NK-92 (cell line): ENCODE data around the gene SPAG9.

Source experiments
- DNase-seq: peaks from one replicate; lab custom pipeline; 2025; ENCODE audit not compliant: unreplicated experiment; lab: John Stamatoyannopoulos, UW

The SPAG9 gene

DNA sequence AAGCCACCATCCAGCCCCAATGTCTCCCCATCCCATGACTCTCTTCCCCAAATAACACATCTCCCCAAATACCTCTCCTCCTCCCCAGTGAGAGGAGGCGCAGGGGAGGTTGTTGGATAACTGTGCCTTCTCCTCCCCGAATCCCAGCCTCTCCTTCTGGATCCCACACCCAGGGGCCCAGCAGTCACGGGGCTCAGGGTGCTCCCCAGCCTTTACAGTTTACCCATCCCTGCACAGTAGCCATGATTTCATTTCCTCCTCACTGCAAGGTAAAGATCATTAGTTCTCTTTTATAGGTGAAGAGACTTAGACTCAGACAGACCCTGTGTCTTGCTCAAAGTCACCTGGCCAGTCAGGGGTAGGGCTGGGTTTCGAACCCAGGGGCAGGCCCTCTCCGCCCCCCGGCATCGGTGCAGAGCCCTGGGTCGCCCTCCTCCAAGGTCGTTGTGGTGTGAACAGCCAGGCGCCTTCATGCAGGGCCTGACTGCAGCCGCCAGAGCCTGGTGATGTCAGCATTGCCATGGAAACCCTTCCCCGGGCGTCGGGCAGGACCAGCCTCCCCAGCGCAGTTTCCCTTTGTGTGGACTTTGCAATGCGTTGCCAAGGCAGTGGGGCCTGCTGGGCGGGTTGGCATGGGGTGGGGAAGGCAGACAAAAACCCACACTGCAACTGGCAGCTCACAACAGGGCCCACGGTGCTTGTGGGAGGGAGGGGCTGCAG lies 201.2 kb downstream of the SPAG9 start:
- no peak for DNase-seq

DNA sequence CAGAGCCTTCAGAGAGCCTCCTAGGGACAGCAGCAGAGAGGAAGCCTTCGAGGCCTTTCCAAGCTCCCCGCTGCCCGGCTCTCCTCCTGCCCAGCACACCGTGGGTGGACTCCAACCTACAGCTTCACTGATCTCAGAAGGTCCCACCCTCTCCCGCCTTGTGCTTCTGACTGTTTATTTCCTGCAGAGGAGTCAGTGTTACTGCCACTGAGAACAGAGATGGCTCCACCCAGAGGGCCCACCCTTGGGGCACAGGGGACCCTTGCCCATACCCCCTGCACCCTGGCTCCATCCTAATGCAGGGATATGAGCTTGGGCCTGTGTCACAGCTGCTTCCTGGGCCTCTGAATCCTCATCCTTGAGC lies 201.8 kb downstream of the SPAG9 start:
- no peak for DNase-seq

DNA sequence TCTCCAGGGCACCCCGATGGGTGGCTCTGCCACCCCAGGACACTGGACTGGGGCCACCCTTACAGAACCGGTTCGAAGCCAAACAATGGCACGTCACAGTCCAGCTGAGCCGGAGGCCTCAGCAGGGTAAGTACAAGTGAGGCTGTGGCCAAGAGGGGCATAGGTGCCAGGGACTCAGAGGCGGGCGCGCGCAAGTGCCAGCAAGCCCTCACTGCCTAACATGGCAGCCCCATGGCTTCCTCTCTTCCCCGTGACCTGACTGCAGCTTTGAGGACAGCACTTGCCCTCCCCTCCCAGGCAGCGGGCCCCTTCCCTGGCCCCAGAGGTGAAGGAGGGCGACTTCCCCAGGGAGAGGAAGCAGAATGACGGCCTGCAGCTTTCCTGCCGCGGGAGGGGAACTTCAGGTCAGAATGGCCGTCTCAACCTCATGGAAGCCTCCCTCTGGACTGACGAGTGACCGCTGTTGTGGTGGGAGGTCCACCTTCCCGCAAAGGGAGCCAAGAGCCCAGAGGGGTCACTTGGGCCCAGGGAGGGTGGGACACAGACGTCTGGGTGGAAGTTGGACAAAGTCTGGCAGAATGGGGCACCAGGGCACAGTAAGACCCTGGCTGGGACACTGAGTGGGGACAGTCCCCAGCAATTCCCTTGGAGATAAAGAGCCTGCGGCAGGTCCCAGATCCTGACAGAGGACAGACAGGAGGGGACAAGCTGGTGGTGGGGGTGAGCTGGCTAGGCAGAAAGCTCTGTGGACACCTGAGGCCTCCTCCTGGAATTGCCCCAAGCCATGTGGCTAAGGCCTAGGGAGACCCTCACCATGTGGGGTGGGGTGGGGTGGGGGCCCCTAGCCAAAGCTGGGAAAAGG lies 202.4 kb downstream of the SPAG9 start:
- DNase-seq, result no peak

- DNase-seq, result no peak
These were observed 203.3 kb downstream of the SPAG9 start for GRCh38 chr17:50917418-50917743.

DNA sequence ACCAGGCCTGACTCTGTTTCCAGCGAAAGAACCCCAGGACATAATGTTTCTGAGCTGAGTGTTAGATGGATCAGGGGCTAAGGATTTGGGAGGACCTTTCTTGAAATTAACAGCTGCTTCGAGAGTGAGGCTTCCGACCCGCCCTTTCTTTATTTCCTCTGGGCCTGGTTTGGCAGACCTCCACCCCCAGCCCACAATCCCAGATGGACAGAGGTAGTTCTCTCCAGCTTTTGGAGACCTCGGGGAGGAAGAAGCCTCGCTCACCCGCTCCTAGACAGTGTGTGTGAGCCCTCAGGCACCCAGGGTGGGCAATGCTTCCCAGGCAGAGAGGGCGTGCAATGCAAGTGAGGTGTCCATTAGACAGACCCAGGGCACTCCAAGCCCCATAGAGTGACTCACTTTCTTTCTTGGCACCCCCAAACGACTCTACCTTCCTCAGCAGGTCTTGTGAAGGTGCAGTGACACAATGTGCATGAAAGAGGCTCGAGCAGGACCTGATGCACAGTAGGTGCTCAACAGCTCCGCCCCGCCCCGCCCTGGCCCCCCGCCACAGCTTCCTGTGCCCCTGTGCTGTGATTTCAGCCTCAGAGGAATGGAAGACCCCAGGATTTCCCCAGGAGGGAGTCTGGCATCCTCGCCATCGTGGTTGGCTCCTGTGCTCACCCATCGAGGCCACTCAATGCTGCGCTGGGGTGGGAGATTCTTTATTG lies 203.8 kb downstream of the SPAG9 start:
- no peak for DNase-seq

DNA sequence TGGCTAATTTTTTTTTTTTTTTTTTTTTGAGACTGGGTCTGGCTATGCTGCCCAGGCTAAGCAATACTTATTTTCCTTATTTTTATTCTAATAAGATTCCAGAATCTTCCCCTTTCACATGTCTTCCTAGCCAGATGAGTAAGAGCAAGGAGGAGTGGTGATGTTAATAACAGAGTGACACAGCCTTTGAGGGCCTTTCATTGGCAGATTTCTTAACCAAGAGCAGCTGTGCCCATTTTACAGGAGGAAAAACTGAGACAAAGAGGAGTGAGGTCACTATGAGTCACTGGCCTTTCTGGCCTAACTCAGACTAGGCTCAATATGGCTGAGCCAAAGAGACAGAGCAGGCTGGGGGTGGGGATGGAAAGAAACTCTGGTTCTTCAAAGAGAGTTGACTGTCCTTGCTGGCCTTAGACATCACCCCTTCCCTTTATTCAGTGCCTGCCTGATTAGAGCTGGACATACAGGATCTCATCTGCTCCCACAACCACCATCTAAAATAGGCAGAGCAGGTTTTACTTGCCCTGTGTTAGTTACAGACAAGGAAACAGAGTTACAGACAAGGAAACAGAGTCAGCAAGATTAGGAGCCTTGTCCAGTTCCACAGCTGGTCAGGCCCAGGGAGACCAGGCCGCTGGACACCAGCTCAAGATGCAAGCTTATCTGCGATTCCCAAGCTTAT lies 204.5 kb downstream of the SPAG9 start:
- no peak for DNase-seq

GRCh38 chr17:50914505-50915063 lies 206.1 kb downstream of the SPAG9 start:
- DNase-seq, result no peak

DNA sequence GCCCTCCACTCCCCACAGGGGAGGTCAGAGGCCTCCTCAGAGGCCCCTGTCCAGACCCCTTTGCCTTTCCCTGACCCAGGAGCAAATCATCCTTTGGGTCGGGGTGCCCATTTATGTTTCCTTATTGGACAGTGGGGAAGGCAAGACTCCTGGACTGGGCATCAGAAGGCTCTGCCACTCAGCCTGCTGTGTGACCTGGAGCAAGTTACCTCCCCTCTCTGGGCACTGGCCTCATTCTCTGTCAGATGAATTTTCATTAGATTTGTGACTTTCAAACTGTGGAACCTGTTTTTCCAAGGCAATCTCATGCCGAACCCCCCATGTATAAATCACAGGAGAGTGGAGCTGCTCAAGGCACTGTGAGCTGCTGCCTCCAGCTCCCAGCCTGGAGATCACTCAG lies 207.5 kb downstream of the SPAG9 start:
- DNase-seq, result no peak
